ENCODE results near the gene RELL2.

RELL2 gene

DNA sequence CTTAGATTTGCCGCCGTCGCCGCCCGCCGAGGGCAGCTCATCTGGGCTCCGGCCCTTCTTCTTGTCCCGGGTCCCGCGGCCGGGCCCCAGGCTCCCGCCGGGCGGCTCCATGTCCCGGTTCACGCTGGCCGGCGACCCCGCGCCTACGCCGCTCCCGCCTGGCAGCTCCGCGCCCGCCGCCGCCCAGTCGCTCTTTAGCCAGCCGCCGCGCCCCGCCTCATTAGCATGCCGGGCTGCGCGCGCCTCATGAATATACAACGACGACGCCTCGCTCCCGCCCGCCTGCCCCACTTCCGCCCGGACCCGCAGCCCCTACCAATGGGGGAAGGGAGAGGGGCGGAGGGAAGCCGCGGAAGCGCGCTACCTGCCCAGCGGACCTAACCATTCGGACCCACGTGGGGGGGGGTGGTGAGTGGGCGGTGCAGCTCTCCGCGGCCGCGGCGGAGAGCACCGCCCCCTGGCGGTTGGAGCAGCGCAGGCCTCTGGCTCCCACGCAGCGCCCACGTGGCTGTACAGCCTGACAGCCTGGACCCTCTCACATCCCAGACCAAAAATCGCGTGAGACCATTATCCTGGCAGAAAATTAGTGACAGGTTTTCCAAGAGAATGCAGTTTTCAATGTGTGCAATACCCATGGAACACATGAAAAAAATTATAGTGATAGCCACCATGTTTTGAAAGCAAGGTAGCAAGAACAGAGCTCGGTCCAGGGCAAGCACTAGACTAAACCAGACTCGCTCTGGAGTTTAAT, 17.8 kb upstream of the RELL2 start, which contains the start of gene DIAPH1:
Gene DIAPH1 (minus strand): TSS at position 197 of the 751 bp plus-strand sequence. CDS start 86 bp downstream, at position 111.
- peak; percentile 98 for DNase-seq

DNA sequence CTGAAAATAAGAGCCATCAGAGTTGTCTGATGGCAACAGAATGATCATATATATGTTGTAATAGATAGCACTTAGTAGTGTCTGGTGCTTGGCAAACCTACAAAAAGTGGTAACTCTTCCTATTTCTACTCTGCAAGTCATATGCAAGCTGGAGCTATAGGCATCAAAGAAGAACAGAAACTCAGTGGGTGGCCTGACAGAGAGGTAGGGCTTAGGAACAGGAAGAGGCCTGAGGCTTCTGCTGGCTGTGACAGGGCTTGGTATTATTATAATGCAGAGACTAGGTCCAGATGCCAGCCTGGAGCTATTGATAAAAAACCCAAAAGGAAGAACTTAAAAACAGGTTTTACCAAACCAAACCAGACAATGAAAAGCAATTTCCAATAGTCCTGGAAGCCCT, 13.6 kb upstream of the RELL2 start:
- no peak for DNase-seq

DNA sequence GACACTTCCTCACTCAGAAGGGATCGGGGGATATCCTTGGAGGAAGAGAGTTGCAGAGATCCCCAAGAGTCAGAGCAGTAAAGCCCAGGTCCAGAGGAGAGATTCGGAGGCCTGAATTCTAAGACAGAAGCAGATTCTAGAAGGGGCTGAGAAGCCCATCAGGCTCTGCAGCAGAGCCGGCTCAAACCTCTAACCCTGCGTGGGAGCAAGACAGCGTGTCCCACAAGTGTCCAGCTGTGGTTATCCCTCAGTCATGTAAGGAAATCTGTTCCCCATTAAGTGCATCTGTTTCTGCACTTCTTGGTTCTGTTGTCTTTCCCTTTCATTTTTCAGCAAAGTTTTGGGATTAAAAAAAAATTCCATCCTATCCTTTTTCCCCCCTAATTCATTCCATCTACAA, 13.2 kb upstream of the RELL2 start:
- DNase-seq, result no peak

GRCh38 chr5:141628175-141628788, 8.5 kb upstream of the RELL2 start:
- DNase-seq, result no peak

DNA sequence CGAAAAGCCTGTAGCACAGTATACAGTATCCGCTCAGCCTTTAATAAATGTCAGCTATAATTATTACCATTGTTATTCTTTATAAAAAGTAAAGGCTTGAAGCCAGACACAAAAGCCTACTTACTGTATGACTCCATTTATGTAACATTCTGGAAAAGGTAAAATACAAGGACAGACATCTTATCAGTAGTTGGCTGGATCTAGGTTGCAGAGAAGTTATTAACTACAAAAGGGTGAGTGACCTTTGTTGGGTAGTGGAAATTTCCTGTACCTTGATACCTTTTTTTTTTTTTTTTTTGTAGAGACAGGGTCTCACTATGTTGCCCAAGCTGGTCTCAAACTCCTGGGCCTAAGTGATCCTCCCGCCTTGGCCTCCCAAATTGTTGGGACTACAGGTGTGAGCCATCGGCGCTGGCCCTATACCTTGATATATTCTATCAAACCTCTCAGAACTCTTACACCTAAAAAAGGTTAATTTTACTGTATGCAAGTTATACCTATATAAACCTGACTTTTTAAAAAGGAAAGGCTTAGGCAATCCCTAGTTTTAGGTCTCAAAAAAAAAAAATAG, 6.1 kb upstream of the RELL2 start:
- no peak for DNase-seq

DNA sequence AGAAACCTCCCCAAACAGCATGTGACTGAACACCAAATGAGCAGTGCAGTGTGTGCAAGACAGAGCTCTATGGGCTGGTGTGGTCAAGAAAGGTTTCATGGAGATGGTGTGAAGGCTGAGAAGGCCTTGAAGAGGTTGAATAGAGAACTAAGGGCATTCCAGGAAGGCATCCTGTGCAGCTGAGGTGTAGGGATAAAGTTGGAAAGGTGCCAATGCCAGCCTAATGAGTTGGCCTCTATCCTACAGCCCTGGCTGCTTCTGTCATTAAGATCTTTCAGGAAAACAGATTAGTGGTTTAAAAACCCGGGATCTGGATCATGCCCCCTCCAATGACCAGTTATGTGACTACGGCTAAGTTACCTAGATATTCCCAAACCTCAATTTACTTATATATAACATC, 4.1 kb upstream of the RELL2 start:
- DNase-seq, result no peak

GRCh38 chr5:141633871-141634561, 2.8 kb upstream of the RELL2 start:
- no peak for DNase-seq

- no peak for DNase-seq
Observed at GRCh38 chr5:141634720-141635119, 2.1 kb upstream of the RELL2 start.

DNA sequence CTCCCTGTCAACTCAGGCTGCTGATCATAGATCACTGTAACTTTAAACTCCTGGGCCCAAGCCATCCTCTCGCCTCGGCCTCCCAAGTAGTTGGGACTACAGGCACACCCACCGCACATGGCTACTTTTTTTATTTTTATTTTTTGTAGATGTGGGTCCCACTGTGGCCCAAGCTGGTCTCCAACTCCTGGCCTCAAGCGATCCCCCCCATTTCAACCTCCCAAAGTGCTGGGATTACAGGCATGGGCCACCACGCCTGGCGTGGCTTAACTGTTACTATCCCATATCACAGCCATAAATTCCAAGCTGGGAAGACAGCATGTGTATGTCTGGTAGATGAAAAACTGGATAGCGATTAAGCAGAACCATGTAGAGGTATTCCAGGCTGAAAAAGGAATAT, 1.2 kb upstream of the RELL2 start:
- no peak for DNase-seq

DNA sequence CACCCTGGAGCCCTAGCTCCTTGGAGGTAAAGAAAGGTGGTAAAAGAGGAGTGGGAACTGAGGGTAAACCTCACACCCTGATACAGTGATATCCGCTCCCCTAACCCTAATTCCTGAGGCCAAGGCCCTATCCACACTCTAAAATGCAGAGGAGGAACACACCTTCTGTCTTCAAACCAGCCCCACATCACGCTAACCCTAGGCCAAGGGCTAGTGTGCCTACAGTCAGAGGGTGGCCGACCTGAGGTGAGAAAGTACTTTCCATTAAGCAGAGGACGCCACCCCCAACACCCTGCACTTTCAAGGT, 738 bp upstream of the RELL2 start:
- DNase-seq, result no peak

GRCh38 chr5:141637123-141637766, 448 bp downstream of the RELL2 start:
- peak; percentile 58 for DNase-seq

DNA sequence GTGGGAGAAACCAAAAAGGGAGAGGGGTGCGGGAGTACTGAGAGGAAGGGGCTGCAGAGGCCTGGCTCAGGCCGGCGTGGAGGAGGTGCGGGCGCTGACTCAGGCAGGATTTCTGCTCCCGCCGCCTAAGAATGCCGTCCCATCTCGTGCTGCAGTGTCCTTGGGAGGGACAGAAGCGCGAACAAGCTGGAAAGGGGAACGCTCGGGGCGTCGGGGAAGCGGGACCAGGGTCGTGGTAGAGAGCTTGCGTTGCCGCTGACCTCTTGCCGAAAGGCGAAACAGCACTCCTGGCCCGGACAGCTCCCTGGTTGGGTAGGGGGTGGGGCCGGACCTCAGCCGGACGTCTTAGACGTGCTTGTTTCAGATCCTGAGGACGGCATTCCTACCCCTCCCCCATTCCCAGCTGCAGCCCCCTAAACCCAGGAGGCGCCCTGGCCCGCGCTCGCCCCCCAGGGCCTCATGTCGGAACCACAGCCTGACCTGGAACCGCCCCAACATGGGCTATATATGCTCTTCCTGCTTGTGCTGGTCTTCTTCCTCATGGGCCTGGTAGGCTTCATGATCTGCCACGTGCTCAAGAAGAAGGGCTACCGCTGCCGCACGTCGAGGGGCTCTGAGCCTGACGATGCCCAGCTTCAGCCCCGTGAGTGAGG, 1.1 kb downstream of the RELL2 start:
- peak; percentile 73 for DNase-seq

GRCh38 chr5:141638771-141639170, 2.0 kb downstream of the RELL2 start:
- DNase-seq, result no peak

- DNase-seq, result no peak
Observed at GRCh38 chr5:141639357-141640050, 2.7 kb downstream of the RELL2 start.

DNA sequence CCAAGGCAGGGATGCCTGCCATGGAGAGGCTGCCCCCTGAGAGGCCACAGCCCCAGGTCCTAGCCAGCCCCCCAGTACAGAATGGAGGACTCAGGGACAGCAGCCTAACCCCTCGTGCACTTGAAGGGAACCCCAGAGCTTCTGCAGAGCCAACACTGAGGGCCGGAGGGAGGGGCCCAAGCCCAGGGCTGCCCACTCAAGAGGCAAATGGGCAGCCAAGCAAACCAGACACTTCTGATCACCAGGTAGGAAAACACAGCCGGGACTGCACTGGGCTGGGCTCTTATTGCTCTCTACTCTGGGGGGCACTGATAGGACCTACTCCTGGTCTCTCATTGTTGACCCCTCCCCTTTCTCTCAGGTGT, 3.2 kb downstream of the RELL2 start:
- DNase-seq, result no peak

GRCh38 chr5:141640698-141641097, 3.9 kb downstream of the RELL2 start:
- no peak for DNase-seq

DNA sequence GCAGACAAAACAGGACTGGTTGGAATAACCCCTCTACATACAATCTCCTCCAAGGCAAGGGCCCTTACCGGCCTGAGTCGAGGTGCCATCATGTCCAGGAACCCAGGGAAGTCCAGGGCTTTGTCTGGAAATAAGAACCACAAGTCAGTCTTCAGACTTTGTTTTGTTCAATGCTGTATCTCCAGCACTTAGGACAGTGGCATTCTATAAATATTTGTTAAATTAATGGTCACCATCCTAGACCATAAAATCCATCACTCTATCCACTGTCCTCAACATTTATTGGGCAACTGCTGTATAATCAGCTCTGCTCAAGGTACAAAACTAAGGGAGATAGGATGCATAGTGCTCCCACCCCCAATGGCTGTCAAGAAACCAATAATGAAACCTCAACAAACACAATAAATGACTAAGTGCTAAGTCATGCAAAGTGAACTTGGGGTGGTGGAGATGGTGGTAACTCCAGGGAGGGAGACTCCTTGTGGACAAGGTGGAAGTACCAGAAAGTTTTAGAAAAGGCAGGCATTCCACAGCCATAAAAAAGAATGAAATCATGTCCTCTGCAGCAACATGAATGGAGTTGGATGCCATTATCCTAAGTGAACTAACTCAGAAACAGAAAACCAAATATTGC, 5.0 kb downstream of the RELL2 start:
- DNase-seq, result no peak

GRCh38 chr5:141646026-141646425, 9.2 kb downstream of the RELL2 start:
- no peak for DNase-seq

DNA sequence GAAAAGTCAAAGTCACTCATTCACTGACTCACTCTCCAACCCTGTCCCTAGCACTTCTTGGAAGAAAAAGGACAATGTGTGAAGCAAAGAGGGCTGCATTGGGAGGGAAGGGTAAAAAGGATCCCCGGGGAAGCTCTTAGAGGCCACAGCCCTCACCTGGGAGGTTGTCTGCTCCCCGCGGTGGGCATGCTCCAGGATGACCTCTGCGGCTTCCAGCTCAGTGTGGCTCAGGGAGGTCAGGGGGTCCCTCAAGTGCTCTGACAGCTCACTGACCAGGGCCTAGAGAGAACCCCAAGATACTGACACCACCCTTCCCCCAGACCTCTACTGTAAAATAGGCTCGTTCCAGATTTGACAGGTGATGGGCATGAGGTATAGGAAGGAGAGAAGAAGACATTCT, 10.4 kb downstream of the RELL2 start:
- DNase-seq, result no peak

GRCh38 chr5:141647851-141648250, 11.1 kb downstream of the RELL2 start:
- DNase-seq, result no peak

GRCh38 chr5:141649056-141649688, 12.4 kb downstream of the RELL2 start:
- no peak for DNase-seq

Data from CD4-positive, alpha-beta T cell treated with Interleukin-21 for 1 hour (primary cell).